NT2/D1 (cell line): ENCODE measurements around the gene CACNB2.
"Not testable (repeated sequence)": the region's sequence is repeated elsewhere in the genome, so short reads cannot be mapped to it uniquely, and the experiment has no call there.

ENCODE experiments used
- SUZ12 ChIP-seq: IDR thresholded peaks from 2 replicates; pipeline ENCODE4 v1.6.1; 2011; ENCODE audit not compliant: insufficient read length, insufficient read depth; ENCODE audit errors: extremely low read depth
- YY1 ChIP-seq: IDR thresholded peaks from 2 replicates; pipeline ENCODE4 v1.6.1; 2011; ENCODE audit not compliant: insufficient read length, insufficient read depth
- ZNF274 ChIP-seq: IDR thresholded peaks from 2 replicates; pipeline ENCODE4 v1.6.1; 2011; ENCODE audit warnings: mild to moderate bottlenecking, low read depth, low read length

DNA sequence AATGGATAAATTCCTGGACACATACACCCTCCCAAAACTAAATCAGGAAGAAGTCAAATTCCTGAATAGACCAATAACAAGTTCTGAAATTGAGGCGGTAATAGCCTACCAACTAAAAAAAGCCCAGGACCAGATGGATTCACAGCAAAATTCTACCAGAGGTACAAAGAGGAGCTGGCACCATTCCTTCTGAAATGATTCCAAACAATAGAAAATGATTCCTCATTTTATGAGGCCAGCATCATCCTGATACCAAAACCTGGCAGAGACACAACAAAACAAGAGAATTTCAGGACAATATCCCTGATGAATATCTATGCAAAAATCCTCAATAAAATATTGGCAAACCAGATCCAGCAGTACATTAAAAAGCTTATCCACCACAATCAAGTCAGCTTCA, 450.9 kb downstream of the CACNB2 start:
- TF ChIP-seq YY1, ZNF274, SUZ12: not testable (repeated sequence)
